MM.1S (cell line): ENCODE data around the gene FUT7.

ENCODE experiments used
- EZH2 ChIP-seq: fragments of 300-600 bp; sonication (generic); optimal IDR thresholded peaks from 2 replicates; pipeline ENCODE3; 2017; ENCODE audit warnings: low read depth, mild to moderate bottlenecking, antibody characterized with exemption, low read length, mixed read lengths
- EZH2phosphoT487 ChIP-seq: fragments of 300-600 bp; sonication (generic); IDR thresholded peaks from 2 replicates; pipeline ENCODE4 v1.6.1; 2018; ENCODE audit warnings: antibody characterized with exemption, low read length
- TF ChIP-seq, protein P1 (sequence below): fragments of 300-600 bp; sonication (generic); IDR thresholded peaks from 2 replicates; pipeline ENCODE4 v1.5.1; 2016; ENCODE audit warnings: antibody characterized with exemption, low read length, mixed read lengths

DNA sequence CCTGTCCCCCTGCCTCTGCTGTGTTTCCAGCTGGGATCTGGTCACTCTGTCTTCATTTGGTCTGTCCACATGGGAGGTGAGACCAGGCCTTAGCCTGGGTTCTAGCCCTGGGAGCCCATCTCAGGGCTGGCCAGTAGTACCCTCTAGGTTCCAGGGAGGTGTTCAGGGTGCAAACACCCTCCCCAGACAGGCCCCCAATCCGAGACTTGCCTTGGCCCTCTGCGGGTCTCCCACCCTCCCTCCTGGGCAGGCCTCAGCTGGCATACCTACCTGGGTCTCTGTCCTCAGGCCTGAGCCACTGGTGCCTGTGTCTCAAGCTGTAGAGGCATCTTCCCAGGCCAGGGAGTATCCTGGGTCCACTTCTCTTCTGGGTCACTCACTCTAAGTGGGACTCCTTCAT, 39.4 kb upstream of the FUT7 start:
- TF ChIP-seq, protein P1, sequence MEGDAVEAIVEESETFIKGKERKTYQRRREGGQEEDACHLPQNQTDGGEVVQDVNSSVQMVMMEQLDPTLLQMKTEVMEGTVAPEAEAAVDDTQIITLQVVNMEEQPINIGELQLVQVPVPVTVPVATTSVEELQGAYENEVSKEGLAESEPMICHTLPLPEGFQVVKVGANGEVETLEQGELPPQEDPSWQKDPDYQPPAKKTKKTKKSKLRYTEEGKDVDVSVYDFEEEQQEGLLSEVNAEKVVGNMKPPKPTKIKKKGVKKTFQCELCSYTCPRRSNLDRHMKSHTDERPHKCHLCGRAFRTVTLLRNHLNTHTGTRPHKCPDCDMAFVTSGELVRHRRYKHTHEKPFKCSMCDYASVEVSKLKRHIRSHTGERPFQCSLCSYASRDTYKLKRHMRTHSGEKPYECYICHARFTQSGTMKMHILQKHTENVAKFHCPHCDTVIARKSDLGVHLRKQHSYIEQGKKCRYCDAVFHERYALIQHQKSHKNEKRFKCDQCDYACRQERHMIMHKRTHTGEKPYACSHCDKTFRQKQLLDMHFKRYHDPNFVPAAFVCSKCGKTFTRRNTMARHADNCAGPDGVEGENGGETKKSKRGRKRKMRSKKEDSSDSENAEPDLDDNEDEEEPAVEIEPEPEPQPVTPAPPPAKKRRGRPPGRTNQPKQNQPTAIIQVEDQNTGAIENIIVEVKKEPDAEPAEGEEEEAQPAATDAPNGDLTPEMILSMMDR: no peak
- TF ChIP-seq EZH2phosphoT487: no peak
- no peak for TF ChIP-seq EZH2
